K562 (cell line): ENCODE results near the gene RAB27B. TPM values are rescaled to one million over a fixed set of nuclear protein-coding genes. Genes with fewer than 3 reads are reported as not detected.

Experiments
- BRF1 ChIP-seq: IDR thresholded peaks from 3 replicates; pipeline ENCODE4 v1.6.1; 2011; ENCODE audit warnings: borderline replicate concordance, mild to moderate bottlenecking; ENCODE audit not compliant: insufficient read length; ENCODE audit errors: extremely low read depth
- CEBPG ChIP-seq, 3 experiments: fragments of 200-800 bp in 1 of 3; sonication (Bioruptor generic) in 1 of 3; sonication (generic) in 1 of 3; formaldehyde crosslinking in 1 of 3; IDR thresholded peaks in 2 of 3; conservative IDR thresholded peaks in 1 of 3; 2 replicates each; pipeline versions ENCODE4 v1.6.1 to v1.8.0; 2016 to 2022; ENCODE audit warnings: missing compliant biosample characterization in 2 of 3, missing genetic modification characterization in 2 of 3, mild to moderate bottlenecking in 1 of 3, missing genetic modification reagents in 1 of 3
- HSF4 ChIP-seq: fragments of 250-450 bp; sonication (Bioruptor Pico); IDR thresholded peaks from 2 replicates; pipeline ENCODE4 v2.1.2; 2022; ENCODE audit warnings: mild to moderate bottlenecking, moderate library complexity, borderline replicate concordance
- KDM4B ChIP-seq, 2 experiments: fragments of 450-650 bp in 1 of 2; sonication (generic) in 1 of 2; IDR thresholded peaks; 2 replicates each; pipeline ENCODE4 v1.6.1; 2016 to 2017; ENCODE audit warnings: borderline replicate concordance in 2 of 2, antibody characterized with exemption in 1 of 2, low read depth in 1 of 2, mild to moderate bottlenecking in 1 of 2
- L3MBTL2 ChIP-seq: fragments of 450-650 bp; IDR thresholded peaks from 2 replicates; pipeline ENCODE4 v1.6.1; 2016; ENCODE audit warnings: mild to moderate bottlenecking, moderate library complexity
- SLC30A9 ChIP-seq: fragments of 250-450 bp; sonication (Bioruptor Pico); IDR thresholded peaks from 2 replicates; pipeline ENCODE4 v1.8.0; 2022; ENCODE audit warnings: mild to moderate bottlenecking, moderate library complexity
- SRSF9 ChIP-seq: fragments of 200-400 bp; formaldehyde crosslinking; IDR thresholded peaks from 2 replicates; pipeline ENCODE4 v1.6.1; 2017; ENCODE audit warnings: low read depth, low read length, borderline replicate concordance
- TCF3 ChIP-seq: sonication (generic); formaldehyde crosslinking; IDR thresholded peaks from 2 replicates; pipeline ENCODE4 v1.4.0; 2020; ENCODE audit warnings: mild to moderate bottlenecking, missing genetic modification reagents
- TCFL5 ChIP-seq: fragments of 250-450 bp; sonication (Bioruptor Pico); conservative IDR thresholded peaks from 2 replicates; pipeline ENCODE4 v1.6.1; 2021; ENCODE audit warnings: mild to moderate bottlenecking, moderate library complexity, matching md5 sums
- ZNF280A ChIP-seq: fragments of 450-650 bp; IDR thresholded peaks from 2 replicates; pipeline ENCODE4 v1.6.1; 2018; ENCODE audit warnings: mild to moderate bottlenecking, low read depth; ENCODE audit not compliant: partially characterized antibody
- ZNF518B ChIP-seq: fragments of 250-450 bp; sonication (Bioruptor Pico); IDR thresholded peaks from 2 replicates; pipeline ENCODE4 v1.5.0; 2021; ENCODE audit warnings: mild to moderate bottlenecking, moderate library complexity
- ZNF740 ChIP-seq, 3 experiments: fragments of 200-800 bp in 1 of 3; sonication (Bioruptor generic) in 1 of 3; sonication (generic) in 1 of 3; formaldehyde crosslinking in 1 of 3; IDR thresholded peaks; 2 replicates each; pipeline versions ENCODE4 v1.6.1 to v1.8.0; 2016 to 2022; ENCODE audit warnings: mild to moderate bottlenecking in 2 of 3, missing compliant biosample characterization in 2 of 3, missing genetic modification characterization in 2 of 3, missing genetic modification reagents in 1 of 3
- polyA plus RNA-seq, 8 experiments: library from polyadenylated mRNA; depleted of rRNA in 4 of 8; stranded (reverse) in 5 of 8; unstranded in 3 of 8; fragments of >200 nt; fragmentation: Nextera tagmentation in 2 of 8; fragmentation: Illumina TruSeq in 1 of 8; extraction: Ambion mirVana in 2 of 8; extraction: Trizol in 1 of 8; gene quantifications; 2 replicates each; pipeline versions ENCODE4 v1.2.1 to v1.2.3, GENCODE V29; 2011 to 2014; ENCODE audit warnings: inconsistent platforms in 1 of 8, missing spikeins in 1 of 8
- total RNA-seq, 7 experiments: library from RNA; depleted of rRNA in 6 of 7; stranded (reverse); fragments of >200 nt in 6 of 7; fragmentation: Illumina TruSeq in 2 of 7; extraction: Trizol in 2 of 7; gene quantifications; 2 replicates each; pipeline versions ENCODE4 v1.2.1 to v1.2.3, GENCODE V29; 2011 to 2021; ENCODE audit warnings: low replicate concordance in 1 of 7

The RAB27B gene
- total and polyA plus RNA-seq, 9 of the 15 experiments (the other 6 are each of a cell fraction or from before 2014, with no cell fraction given) = 0.44 to 5.7 (median 1.2) TPM

- TF ChIP-seq SRSF9 (no peak), ZNF518B (CRISPR knock-in tag) (no peak), L3MBTL2 (no peak), ZNF740 (CRISPR knock-in tag; IDR thresholded peaks at IDR 0.05) (no peak), ZNF740 (tag; IDR thresholded peaks at IDR 0.05) (no peak), ZNF280A (no peak), BRF1 (no peak), KDM4B (IDR thresholded peaks at IDR 0.05; ENCODE audit: borderline replicate concordance in 2 of 2, low read depth in 1 of 2) (no peak), HSF4 (CRISPR knock-in tag) (no peak), SLC30A9 (CRISPR knock-in tag) (no peak), TCFL5 (CRISPR knock-in tag) (no peak), TCF3 (no peak), CEBPG (CRISPR knock-in tag; IDR thresholded peaks at IDR 0.05) (no peak), CEBPG (tag; conservative IDR thresholded peaks at IDR 0.05 in 1 of 2, IDR thresholded peaks at IDR 0.05 in 1 of 2) (no peak)
- TF ChIP-seq, all 486 proteins: peak for 0
These were observed 48.8 kb downstream of the RAB27B start (continued) for GRCh38 chr18:54877076-54877475.
